A673 (cell line): ENCODE results near the gene CHST15.

Source experiments
- CTCF ChIP-seq: fragments of 300-800, 200-600 bp; sonication (generic); conservative IDR thresholded peaks from 2 replicates; pipeline ENCODE4 v1.5.1; 2017; ENCODE audit warnings: low read depth, mild to moderate bottlenecking, antibody characterized with exemption, low read length, moderate library complexity, mixed read lengths
- EZH2 ChIP-seq: fragments of 200-600 bp; sonication (generic); IDR thresholded peaks from 2 replicates; pipeline ENCODE4 v1.6.1; 2017; ENCODE audit warnings: borderline replicate concordance, low read depth, mild to moderate bottlenecking, mixed read lengths, antibody characterized with exemption, low read length; ENCODE audit not compliant: poor library complexity, severe bottlenecking

GRCh38 chr10:124120410-124121061 is 27.1 kb upstream of the CHST15 start:
- TF ChIP-seq CTCF = no peak
- TF ChIP-seq EZH2 = no peak
